OCI-M1 (cell line): ENCODE measurements around the gene TMEM190.
A peak's percentile ranks its signal among the peaks of the same experiment; 100 is the strongest.

Experiments
- DNase-seq: peaks from one replicate; lab custom pipeline; 2025; lab: John Stamatoyannopoulos, UW

The TMEM190 gene

DNA sequence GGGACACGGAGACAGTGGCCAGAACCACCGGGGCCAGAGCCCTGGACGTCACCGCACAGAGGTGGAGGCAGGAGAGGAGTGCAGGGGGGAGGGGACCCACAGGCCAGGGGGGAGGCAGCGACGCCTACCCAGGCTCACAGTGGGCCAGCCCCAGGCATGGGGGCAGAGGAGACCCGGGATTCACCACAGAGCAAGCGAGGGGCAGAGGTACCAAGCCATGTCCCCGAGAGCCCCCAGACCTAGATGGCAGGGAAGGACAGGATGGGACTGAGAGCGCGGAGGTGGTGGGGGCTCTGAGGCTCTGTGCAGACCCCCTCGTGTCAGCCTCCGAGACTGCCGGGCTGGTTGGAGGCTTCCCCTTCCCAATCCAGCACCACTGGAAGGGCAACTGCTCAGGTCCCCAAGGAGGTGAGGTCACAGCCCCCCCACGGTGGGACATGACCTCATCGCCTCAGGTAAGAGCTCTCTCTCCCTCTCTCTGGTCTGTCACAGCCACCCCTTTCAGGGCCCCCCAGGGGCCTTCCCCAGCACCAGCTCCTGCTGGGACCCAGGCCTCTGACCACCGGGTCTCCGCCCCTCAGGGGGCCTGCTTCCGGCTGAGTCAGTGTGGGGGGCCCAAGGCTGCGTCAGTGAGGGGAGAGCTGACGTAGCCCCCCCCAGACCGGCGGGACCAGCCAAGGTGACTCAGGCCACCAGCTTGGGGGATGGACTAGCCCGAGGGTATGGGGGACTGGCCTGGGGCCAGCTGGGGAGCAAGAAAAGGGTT is 4.1 kb upstream of the TMEM190 start:
- DNase-seq: no peak

DNA sequence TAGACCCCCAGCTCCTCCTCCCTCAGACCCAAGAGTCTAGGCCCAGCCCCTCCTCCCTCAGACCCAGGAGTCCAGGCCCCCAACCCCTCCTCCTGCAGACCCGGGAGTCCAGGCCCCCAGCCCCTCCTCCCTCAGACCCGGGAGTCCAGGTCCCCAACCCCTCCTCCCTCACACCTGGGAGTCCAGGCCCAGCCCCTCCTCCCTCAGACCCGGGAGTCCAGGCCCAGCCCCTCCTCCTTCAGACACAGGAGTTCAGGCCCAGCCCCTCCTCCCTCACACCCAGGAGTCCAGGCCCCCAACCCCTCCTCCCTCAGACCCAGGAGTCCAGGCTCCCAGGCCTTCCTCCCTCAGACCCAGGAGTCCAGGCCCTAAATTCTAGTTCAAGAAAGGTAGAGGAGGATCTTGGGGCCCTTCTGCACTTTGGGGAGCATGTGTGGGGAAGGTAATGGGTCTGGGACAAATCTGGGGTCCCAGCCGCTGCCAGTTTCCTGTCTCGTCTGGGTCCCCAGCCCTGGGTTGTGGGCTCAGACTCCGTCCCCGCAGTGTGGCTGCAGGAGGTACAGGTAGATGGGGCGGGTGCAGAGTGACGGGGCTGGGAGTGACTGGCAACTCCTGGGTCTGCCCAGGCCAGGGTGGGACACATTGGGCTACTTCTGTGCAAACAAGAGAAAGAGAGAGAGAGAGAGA is 3.2 kb upstream of the TMEM190 start:
- no peak for DNase-seq

DNA sequence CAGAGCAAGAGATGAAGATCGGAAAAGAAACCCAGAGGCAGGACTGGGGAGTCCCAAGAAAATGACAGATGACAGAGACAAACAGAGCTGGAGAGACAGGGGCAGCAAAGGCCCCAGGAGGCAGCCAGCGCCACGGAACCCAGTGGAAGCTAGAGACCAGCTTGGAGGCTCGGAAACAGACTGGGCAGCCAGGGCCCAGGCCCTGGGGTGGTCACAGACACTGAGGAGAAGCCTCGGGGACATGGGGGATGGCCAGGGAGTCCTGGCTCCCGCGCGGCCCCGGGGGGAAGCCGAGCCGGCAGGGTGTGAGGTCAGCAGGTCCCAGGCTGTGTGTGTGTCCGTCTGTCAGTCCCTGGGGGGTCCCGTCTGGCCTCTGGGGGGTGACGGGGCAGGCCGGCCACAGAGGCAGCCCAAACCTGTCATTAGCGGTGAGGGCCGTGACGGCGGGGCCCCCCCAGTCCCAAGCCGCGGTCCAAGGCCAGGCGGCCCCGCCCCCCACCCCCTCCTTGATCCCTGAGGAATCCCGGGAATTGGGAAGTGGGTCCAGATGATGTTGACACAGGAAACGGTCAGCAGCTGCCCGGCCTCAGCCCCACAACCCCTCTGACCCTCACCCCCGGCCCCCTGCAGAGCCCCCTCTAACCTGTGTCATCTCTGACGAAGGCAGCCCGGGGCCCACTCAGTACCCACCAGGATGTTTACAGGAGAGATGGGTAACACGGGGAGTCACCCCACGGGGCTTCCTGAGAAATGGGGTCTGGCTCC is 2.5 kb upstream of the TMEM190 start:
- DNase-seq: no peak

- DNase-seq: no peak
Observed at GRCh38 chr19:55377356-55378131, 918 bp downstream of the TMEM190 start.

DNA sequence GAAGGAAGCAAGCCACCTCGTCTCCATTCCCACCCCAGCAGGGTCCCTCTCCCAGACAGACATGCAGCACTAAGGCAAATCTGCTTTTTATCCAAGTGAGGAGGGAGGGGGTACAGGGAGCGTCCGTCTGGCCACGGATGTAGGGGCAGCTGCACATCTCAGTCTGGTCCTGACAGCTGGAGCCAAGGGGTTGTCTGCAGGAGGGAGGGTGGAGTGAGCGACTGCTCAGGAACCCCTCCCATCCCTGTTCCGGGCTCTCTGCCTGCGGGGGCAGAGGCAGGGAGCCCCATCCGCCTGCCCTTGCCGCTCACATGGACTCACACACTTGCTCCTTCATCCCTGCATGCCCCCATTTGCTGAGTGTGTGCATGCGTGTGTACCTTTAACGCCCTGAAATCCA is 2.5 kb downstream of the TMEM190 start:
- DNase-seq: no peak

DNA sequence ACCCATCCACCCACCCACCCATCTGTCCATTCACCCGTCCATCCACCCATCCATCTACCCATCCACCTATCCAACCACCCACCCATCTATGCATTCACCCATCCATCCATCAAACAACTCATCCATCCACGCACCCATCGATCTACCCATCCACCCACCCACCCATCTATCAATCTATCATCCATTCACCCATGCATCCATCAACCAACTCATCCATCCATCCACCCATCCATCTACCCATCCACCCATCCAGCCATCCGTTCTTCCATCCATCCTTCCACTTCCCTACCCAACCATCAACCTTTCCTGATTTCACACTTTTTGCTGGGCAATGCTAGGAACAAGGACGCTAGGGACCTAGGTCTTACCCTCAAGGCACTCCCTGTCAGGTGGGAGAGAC is 5.4 kb downstream of the TMEM190 start:
- no peak for DNase-seq

DNA sequence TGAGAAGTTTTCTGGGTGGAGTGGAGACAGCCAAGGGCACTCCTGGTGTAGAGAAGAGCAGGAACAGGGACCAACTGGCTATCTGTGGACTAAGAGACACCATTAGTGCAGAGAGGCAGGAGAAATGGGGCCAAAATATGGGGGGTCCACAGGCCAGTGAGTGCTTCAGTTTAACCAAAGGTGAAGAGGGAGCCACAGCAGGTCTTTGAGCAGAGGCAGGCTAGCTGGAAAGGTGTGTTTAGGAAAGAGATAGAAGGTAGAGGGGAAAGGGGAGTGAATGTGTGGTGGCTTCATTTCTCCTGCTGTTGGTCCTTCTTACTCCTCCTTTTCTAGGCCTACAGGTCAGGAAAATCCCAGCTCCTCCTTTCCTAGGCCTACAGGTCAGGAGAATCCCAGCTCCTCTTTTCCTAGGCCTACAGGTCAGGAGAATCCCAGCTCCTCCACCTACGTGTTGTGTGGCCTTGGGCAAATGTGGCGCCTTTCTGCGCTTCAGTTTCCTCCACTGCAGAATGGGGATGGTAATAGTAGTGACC is 6.0 kb downstream of the TMEM190 start:
- no peak for DNase-seq

DNA sequence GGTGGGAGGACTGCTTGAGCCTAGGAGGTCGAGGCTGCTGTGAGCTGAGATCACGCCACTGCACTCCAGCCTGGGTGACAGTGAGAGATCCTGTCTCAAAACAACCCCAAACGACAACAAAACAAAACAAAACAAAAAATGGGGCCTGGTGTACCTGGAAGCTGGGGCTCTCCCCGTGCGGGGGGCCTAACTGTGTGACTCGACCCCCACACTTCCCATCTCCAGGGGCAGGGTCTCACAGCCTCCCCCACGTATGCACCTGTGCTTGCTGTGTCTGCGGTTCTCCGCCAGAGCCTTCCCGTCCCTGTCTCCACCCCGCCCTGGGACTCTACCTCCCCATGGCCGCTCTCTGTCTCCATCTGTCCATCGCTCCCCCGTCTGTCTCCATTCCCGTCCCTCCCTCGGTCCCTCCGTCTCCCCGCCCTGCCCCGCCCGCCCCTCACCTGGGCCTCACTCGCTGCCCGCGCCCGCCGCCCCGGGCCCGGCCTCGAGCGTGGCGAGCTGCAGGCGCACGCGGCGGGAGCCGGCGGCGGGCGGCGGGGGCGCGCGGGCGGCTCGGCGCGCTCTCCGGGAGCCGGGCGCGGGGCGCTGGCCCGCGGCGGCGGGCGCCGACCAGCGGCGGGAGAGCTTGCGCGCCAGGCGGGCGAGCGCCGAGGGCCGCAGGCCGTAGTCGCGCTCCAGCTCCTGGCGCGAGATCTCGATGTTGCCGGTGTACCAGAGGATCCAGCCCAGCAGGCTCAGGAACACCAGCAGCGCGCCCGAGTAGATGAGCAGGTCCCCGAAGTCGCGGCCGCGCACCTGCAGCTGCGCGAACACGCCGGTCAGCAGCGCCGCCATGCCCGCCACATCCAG is 6.9 kb downstream of the TMEM190 start:
- peak; percentile 80 for DNase-seq

- DNase-seq: peak; percentile 64
Observed at GRCh38 chr19:55384131-55384919, 7.7 kb downstream of the TMEM190 start, which contains the start of gene TMEM238. TMEM238 (minus strand) TSS chr19:55384292; CDS start chr19:55384259, 33 bp downstream.

GRCh38 chr19:55384920-55385723 is 8.5 kb downstream of the TMEM190 start:
- DNase-seq: peak; percentile 99

DNA sequence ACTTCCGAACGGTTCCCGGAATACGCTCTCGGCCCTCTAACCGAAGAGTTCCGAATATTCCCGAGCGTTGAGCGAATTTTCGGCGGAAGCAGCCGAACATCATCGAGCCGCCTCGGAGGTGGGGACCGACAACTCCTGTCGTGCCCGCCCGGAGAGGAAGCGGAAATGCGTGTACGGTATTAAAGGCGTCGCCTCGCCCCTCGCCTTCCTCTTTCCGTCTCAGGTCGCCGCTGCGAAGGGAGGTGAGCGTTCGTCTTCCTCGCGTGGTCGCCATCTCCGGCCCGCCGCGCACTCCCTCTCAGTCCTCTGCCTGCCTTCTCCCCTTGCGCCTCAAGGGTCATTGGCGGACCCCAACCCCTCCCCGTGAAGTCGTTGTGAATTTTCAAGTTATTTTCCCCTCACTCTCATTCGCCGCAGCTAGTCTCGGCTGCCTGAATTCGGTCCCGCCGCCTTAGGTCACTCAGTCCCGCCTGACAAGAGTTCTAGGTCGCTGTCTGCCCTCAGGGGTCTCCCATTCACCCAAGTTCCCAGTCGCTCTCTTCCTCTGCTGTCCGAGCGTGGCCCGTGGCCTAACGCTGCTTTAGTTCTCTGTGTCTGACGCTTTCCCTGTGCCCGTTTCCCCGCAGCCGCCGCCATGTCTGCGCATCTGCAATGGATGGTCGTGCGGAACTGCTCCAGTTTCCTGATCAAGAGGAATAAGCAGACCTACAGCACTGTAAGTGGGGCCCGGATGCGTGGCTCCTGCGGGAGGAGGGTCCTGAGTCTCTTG is 9.3 kb downstream of the TMEM190 start, which contains the start of gene RPL28:
Gene RPL28, plus strand, starts transcription at position 209 of the 769 bp plus-strand sequence. Its CDS starts 426 bp downstream, at position 635.
- DNase-seq: peak; percentile 100

DNA sequence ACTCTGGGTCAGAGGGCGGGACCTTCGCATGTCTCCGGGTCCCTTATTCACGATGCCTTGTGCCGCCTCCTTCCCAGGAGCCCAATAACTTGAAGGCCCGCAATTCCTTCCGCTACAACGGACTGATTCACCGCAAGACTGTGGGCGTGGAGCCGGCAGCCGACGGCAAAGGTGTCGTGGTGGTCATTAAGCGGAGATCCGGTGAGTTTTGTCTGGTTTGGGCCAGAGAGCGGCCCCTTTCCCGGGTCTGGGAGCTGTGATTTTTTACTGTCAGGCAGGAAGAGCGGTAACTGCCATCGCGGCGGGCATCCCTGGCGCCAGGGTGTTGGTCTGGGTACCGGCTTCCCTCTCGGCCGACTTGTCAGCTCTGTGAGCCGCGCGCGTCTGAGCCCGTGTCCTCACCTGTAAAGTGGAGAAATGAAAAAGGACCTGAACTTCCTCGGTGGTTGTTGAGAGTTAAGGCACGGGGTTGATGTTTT is 9.9 kb downstream of the TMEM190 start:
- DNase-seq: no peak

- DNase-seq: no peak
Observed at GRCh38 chr19:55387736-55388497, 11.3 kb downstream of the TMEM190 start.

DNA sequence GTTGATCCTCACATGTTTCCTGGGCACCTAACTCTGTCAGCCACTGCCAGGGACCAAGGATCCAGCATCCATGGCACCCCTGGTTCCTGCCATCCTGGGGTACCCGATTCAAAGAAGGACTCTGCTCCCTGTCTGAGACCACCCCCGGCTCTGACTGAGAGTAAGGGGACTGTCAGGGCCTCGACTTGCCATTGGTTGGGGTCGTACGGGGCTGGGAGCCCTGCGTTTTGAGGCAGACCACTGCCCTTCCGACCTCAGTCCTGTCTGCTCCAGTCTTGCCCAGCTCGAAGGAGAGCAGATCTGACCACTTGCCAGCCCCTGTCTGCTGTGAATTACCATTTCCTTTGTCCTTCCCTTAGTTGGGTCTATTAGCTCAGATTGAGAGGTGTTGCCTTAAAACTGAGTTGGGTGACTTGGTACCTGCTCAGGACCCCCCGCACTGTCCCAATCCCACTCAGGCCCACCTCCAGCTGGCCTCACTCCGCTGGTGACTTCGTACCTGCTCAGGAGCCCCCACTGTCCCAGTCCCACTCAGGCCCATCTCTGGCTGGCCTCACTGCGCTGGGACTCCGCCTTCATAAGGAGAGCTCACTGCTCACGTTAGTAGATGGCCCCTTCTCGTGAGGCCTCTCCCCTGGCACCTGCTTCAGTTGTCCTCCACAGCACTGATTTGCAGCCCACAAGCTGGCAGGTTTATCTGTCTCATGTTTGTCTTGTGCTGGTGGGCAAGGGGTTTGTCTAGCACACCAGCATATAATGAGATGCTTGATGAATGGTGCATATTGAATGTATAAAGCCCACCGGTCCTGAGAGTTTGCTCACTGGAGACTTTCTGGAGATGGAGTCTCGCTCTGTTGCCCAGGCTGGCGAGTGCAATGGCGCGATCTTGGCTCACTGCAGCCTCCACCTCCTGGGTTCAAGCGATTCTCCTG is 13.0 kb downstream of the TMEM190 start:
- DNase-seq: no peak

DNA sequence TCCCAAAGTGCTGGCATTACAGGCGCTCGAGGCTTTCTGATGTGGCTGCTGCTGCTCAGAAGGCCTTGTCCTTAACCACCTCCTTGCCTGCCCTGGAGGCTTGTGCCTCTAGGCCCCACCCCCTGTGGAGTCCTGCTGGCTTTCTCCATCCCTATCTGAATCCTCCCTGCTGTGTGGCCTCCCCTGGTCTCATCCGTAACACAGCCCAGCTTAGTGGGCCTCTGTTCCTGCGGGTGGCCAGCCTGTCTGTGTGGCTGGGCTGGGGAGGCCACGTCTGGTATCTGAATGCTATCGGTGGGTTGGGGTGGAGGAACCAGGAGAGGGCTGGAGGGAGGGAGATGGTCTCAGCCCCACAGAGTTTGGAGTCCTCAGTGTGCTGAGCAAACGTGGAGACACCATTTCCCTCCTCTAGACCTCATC is 13.8 kb downstream of the TMEM190 start:
- no peak for DNase-seq

DNA sequence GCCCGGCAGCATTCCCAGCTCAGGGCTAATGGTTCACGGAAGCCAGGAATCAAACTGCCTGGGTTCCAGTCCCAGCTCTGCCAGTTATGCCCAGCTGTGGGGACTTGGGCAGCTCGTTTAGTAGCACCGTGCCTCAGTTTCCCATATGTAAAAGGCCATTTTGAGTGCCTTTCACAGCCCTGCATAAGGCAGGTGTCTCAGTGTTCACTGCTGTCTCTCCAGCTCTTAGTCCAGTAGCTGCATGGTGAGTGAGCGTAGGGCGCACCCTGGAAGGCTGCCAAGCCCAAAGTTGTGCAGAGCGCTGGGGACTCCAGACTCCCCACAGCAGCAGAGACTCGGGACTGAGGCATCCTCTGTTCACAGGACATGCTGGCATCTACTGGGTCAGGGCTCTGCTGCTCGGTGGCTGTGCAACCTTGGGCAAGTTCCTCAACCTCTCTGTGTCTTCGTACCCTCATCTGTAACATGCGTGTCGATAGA is 14.6 kb downstream of the TMEM190 start:
- no peak for DNase-seq
